Adrenal gland (tissue), 5 donors: Measurements from ENCODE around the gene KTI12.

Experiments
- POLR2A ChIP-seq, 2 donors: fragments of 450-650 bp; IDR thresholded peaks; one replicate each; pipeline ENCODE4 v1.6.1; 2017; ENCODE audit warnings: antibody characterized with exemption in 2 of 2, mild to moderate bottlenecking in 2 of 2, moderate library complexity in 1 of 2
- TF ChIP-seq, protein P1 (sequence below), 6 experiments: fragments of 450-650 bp in 4 of 6; fragments of 200-600 bp in 2 of 6; sonication (generic) in 1 of 6; IDR thresholded peaks; 1 replicate in 5 of 6; 2 replicates in 1 of 6; pipeline versions ENCODE4 v1.5.1 to v1.8.0; 2016 to 2021; ENCODE audit warnings: antibody characterized with exemption in 6 of 6, mild to moderate bottlenecking in 2 of 6, moderate library complexity in 1 of 6
- donor health status: DM: no; HTN: no; CAD: no.

DNA sequence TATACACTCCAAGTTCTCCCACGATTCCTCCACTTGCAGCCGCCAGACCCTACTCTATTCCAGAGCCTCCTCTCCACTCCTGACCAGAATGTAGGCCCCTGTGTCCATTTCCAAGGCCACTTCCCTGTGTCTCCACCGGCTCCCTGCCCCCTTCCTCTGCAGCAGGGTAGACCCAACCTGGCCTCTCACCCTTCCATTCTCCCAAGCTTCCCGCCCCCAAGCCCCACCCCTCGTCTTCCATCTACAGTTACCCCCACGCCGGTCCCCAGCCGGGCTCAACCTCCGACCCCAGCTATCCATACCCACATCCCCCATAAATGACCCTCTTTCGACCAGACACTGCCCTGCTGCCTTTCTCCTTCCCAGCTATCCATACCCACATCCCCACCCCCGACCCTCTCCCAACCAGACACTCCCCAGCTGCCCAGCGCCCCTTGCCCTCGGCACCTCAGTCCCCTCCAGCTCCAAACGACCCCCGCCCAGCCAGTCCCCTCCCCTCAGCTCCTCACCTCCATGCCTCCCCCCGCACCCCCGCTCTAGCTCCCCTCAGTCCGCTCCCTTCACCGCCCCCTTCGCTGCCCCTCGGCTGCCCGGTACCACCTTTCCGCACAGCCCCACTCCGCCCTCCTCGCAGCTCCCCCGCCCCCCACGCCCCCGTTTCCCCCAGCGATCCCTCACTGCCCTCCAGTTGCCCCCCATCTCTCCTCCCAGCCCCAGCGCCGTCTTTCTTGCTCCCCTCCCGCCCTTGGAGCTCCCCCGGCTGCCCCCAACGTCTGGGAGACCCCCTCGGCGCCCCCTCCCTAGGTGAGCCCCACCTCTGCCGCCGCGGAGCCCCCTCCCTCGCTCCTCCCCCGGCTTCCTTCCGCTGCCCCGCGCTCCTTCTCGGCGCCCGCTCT, 43.8 kb downstream of the KTI12 start:
- TF ChIP-seq, protein P1, sequence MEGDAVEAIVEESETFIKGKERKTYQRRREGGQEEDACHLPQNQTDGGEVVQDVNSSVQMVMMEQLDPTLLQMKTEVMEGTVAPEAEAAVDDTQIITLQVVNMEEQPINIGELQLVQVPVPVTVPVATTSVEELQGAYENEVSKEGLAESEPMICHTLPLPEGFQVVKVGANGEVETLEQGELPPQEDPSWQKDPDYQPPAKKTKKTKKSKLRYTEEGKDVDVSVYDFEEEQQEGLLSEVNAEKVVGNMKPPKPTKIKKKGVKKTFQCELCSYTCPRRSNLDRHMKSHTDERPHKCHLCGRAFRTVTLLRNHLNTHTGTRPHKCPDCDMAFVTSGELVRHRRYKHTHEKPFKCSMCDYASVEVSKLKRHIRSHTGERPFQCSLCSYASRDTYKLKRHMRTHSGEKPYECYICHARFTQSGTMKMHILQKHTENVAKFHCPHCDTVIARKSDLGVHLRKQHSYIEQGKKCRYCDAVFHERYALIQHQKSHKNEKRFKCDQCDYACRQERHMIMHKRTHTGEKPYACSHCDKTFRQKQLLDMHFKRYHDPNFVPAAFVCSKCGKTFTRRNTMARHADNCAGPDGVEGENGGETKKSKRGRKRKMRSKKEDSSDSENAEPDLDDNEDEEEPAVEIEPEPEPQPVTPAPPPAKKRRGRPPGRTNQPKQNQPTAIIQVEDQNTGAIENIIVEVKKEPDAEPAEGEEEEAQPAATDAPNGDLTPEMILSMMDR (IDR thresholded peaks at IDR 0.05): no peak
- TF ChIP-seq POLR2A (IDR thresholded peaks at IDR 0.05): no peak
